ENCODE data around the gene ACE.

Gene ACE

GRCh38 chr17:63493411-63493810, 16.6 kb downstream of the ACE start:
- Histone ChIP-seq H3K27ac (ENCODE audit: extremely low read depth, low read depth, low read length) (no peak overlapping the region), H3K9me3 (ENCODE audit: control insufficient read depth, insufficient read depth, low read depth, low read length) (no peaks in the 10 kb centered on the region), H3K36me3 (ENCODE audit: control insufficient read depth in 2 of 2, insufficient read depth in 1 of 2, low read length in 2 of 2) (peaks cover 0 to 3% of the 10 kb centered on the region in 2 experiments; a peak in 1 of 3 replicates), H3K4me3 (ENCODE audit: low read depth, low read length) (no peak overlapping the region), H3K4me1 (ENCODE audit: control insufficient read depth, insufficient read depth, low read length) (no peaks in the 10 kb centered on the region)
- ChIA-PET POLR2A (interaction anchor here (0.5 kb wide), 1 partner anchor 42 kb away, joined by 3 read pairs; no protein-coding TSS in a partner anchor), CTCF (no interaction called here)
- TF ChIP-seq ZNF37A (tag by site-specific recombination; IDR thresholded peaks at IDR 0.05): no peak
- no peak for TF ChIP-seq ZNF341 (tag by site-specific recombination; IDR thresholded peaks at IDR 0.05; ENCODE audit: low read depth)
- TF ChIP-seq ZNF112 (tag by site-specific recombination; IDR thresholded peaks at IDR 0.05): no peak
- TF ChIP-seq ZNF140 (tag by site-specific recombination; IDR thresholded peaks at IDR 0.05): no peak
- TF ChIP-seq ZNF335 (tag by site-specific recombination; conservative IDR thresholded peaks at IDR 0.05): no peak
- no peak for TF ChIP-seq PRDM10 (tag by site-specific recombination; IDR thresholded peaks at IDR 0.05)

GRCh38 chr17:63494300-63494928, 17.6 kb downstream of the ACE start:
- ChIA-PET POLR2A (interaction anchor here (0.8 kb wide), 1 partner anchor 1534 kb away, joined by 3 read pairs; no protein-coding TSS in a partner anchor), CTCF (interaction anchor here (1.2 kb wide), 1 partner anchor 180 kb away, joined by 3 read pairs; no protein-coding TSS in a partner anchor)
- TF ChIP-seq AEBP2 (tag by site-specific recombination; IDR thresholded peaks at IDR 0.05; ENCODE audit: borderline replicate concordance) (no peak), ZNF530 (tag by site-specific recombination; IDR thresholded peaks at IDR 0.05; ENCODE audit: low read depth) (no peak), ZNF580 (tag by site-specific recombination; IDR thresholded peaks at IDR 0.05) (no peak), YY1 (tag by site-specific recombination; IDR thresholded peaks at IDR 0.05) (no peak), ZNF266 (tag by site-specific recombination; IDR thresholded peaks at IDR 0.05; ENCODE audit: low read depth) (no peak), GLIS2 (tag by site-specific recombination; IDR thresholded peaks at IDR 0.05) (no peak), HOXC10 (CRISPR knock-in tag; IDR thresholded peaks at IDR 0.05) (no peak), RBAK (tag by site-specific recombination; IDR thresholded peaks at IDR 0.05) (no peak), ZNF777 (tag by site-specific recombination; IDR thresholded peaks at IDR 0.05; ENCODE audit: borderline replicate concordance) (no peak), ZNF19 (tag by site-specific recombination; IDR thresholded peaks at IDR 0.05; ENCODE audit: low read depth) (no peak), ZNF664 (tag by site-specific recombination; IDR thresholded peaks at IDR 0.05) (no peak), ZNF280D (tag by site-specific recombination; IDR thresholded peaks at IDR 0.05) (no peak), ZNF24 (tag by site-specific recombination; IDR thresholded peaks at IDR 0.05) (no peak), ZNF433 (tag by site-specific recombination; IDR thresholded peaks at IDR 0.05; ENCODE audit: low read depth) (no peak), ZBTB21 (tag by site-specific recombination; IDR thresholded peaks at IDR 0.05) (no peak), ZNF398 (tag by site-specific recombination; IDR thresholded peaks at IDR 0.05) (no peak)
- H3K36me3 ChIP-seq (ENCODE audit: control insufficient read depth in 2 of 2, insufficient read depth in 1 of 2, low read length in 2 of 2): no peaks in the 10 kb centered on the region
- H3K4me3 ChIP-seq (ENCODE audit: low read depth, low read length): no peak overlapping the region
- H3K4me1 ChIP-seq (ENCODE audit: control insufficient read depth, insufficient read depth, low read length): no peaks in the 10 kb centered on the region
- H3K27ac ChIP-seq (ENCODE audit: extremely low read depth, low read depth, low read length): no peak overlapping the region
- no peaks in the 10 kb centered on the region for H3K9me3 ChIP-seq (ENCODE audit: control insufficient read depth, insufficient read depth, low read depth, low read length)

Measured in HEK293 (cell line).